ENCODE measurements around the gene UBE2D1.

The UBE2D1 gene

GRCh38 chr10:58305821-58306220 is 29.0 kb upstream of the UBE2D1 start:
- TF ChIP-seq CTCF (IDR thresholded peaks at IDR 0.05; ENCODE audit: extremely low read depth, missing control alignments) = no peak
- DNase-seq (ENCODE audit: low spot score) = no peak

DNA sequence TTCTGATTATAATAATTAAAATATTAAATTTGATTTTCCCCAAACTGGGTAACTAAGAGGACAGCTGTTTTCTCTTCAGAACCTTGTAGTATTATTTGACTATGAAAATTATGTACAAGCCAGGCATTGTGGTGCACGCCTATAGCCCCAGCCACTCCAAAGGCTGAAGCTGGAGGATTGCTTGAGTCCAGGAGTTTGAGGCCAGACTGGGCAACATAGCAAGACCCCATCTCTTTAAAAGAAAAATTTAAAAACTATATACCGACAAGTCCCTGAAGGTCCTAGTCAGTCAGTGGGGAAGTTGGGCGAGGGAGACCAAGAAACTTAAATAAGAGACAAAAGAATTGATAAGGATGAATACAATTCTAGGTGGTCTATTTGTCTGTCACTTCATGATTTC is 27.1 kb upstream of the UBE2D1 start:
- DNase-seq (ENCODE audit: low spot score) = no peak
- no peak for TF ChIP-seq CTCF (IDR thresholded peaks at IDR 0.05; ENCODE audit: extremely low read depth, missing control alignments)

DNA sequence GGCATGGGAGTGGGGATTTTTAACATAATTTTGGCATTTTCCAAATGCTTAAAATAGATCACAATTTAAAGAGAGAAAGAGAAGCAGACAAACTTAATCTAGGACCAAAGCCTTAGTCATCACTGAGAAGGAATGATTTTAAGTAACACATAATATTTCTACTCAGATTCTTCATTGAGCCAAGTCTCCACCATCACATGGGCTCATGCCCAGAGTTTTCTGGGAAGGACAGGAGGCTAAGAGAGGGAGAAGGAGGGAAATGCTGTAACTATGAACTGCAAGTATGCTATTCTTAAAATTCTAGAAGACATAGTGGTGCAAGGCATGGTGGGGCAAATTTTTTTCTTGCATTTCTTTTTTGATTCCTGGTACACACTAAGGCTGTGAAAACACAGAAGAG is 23.8 kb upstream of the UBE2D1 start:
- no peak for DNase-seq (ENCODE audit: low spot score)
- no peak for TF ChIP-seq CTCF (IDR thresholded peaks at IDR 0.05; ENCODE audit: extremely low read depth, missing control alignments)

GRCh38 chr10:58316874-58317273 is 17.9 kb upstream of the UBE2D1 start:
- TF ChIP-seq CTCF (IDR thresholded peaks at IDR 0.05; ENCODE audit: extremely low read depth, missing control alignments) = no peak
- DNase-seq (ENCODE audit: low spot score) = no peak

DNA sequence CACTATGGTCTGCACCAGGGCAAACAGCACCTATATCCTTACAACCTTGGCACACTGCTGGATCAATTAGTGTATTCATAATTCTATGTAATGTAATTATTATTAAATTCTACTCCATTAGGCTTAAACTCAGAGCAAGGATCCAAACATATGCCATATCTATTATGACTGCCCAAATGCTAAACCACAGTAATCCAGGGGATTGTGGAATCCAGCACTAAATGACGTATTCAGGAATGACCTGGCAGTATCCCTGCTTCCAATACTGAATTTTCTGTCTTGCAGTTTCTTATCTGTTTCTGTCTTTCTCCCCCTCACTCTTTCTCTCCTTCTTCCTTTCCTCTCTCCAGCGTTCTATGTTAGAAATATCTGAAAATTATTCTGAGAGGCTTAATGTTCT is 16.5 kb upstream of the UBE2D1 start:
- DNase-seq (ENCODE audit: low spot score) = no peak
- no peak for TF ChIP-seq CTCF (IDR thresholded peaks at IDR 0.05; ENCODE audit: extremely low read depth, missing control alignments)

DNA sequence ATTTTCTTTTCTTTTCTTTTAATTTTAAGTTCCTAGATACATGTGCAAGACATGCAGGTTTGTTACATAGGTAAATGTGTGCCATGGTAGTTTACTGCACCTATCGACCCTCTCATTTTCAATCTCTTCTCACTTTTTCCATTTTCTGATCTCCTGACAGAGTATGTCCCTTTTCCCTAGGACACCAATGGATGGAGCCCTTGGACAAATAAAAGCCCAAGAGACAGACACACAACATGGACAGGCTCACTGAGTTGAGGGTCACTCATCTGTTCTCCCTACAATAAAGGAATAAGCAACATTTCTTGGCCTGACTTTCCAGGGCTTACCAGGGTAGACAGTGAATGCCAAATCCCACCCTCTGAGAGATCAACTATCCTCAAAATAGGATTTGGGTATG is 15.2 kb upstream of the UBE2D1 start:
- no peak for TF ChIP-seq CTCF (IDR thresholded peaks at IDR 0.05; ENCODE audit: extremely low read depth, missing control alignments)
- no peak for DNase-seq (ENCODE audit: low spot score)

DNA sequence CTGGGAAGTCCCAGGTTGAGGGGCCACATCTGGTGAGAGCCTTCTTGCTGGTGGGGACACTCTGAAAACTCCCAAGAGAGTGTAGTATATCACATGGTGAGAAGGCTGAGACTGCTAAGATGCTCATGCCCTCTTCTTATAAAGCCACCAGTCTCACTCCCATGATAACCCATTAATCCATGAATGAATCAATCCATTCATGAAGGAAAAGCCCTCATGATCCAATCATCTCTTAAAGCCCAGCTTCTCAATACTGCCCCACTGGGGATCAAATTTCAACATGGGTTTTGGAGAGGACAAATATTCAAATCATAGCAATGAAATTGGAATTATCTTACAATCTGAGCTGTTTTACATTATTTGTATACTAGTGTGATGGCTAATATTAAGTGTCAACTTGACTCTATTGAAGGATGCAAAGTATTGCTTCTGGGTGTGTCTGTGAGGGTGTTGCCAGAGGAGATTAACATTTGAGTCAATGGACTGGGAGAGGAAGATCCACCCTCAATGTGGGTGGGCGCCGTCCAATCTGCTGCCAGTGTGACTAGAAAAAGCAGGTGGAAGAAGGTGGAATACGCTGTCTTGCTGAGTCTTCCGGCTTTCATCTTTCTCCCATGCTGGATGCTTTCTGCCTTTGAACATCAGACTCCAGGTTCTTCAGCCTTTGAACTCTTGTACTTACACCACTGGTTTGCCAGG is 14.3 kb upstream of the UBE2D1 start:
- TF ChIP-seq CTCF (IDR thresholded peaks at IDR 0.05; ENCODE audit: extremely low read depth, missing control alignments) = no peak
- no peak for DNase-seq (ENCODE audit: low spot score)
